ENCODE results near the gene MYL12B.
"Not testable (repeated sequence)": the region's sequence is repeated elsewhere in the genome, so short reads cannot be mapped to it uniquely, and the experiment has no call there.

The MYL12B gene

DNA sequence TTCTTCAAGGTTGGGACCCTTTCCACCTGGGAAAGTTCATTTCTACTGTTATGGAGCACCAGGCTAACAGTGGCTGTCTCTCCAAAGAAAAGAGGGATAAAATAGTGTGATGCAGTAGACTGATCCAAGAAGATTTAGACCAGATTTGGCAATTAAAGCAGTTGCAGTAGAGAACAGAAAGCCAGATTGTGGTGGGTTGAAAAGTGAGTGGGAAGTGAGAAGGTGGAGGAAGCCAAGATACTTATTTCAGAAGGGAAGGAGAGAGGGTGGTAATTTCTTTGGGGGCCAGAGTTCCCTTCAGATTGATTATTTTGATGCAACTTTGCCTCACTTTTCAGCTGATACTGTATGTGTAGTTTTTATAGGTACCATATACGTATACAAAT, 8.0 kb downstream of the MYL12B start:
- in situ Hi-C loops (cut with HindIII; ENCODE audit: low pct_unique_long_range_greater_than_20kb, low sequenced_read_pairs) = no loop called here
- TF ChIP-seq JUND (IDR thresholded peaks at IDR 0.05; ENCODE audit: low read depth) = no peak
- no peak for DNase-seq (ENCODE audit: low read depth in 1 of 2, low spot score in 1 of 2)

DNA sequence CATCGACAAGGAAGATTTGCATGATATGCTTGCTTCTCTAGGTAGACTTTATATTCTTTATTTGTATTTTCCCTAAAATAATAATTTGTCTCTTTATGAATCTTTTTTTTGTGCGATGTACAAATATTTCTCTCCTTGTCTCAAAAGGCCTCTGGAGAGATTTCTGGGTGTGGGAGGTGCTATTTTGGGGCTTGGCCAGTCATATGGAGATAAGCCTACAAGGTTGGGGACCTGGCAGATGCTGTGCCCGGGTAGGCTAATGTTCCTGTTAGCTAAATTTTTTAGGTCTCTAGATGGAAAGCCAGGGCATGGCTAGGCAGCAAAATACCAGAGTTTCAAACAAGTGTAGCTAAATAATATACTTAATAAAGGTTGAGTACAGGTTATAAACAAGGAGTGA, 11.1 kb downstream of the MYL12B start:
- DNase-seq (ENCODE audit: low read depth in 1 of 2, low spot score in 1 of 2) = no peak
- in situ Hi-C loops (cut with HindIII; ENCODE audit: low pct_unique_long_range_greater_than_20kb, low sequenced_read_pairs) = no loop called here
- no peak for TF ChIP-seq JUND (IDR thresholded peaks at IDR 0.05; ENCODE audit: low read depth)

DNA sequence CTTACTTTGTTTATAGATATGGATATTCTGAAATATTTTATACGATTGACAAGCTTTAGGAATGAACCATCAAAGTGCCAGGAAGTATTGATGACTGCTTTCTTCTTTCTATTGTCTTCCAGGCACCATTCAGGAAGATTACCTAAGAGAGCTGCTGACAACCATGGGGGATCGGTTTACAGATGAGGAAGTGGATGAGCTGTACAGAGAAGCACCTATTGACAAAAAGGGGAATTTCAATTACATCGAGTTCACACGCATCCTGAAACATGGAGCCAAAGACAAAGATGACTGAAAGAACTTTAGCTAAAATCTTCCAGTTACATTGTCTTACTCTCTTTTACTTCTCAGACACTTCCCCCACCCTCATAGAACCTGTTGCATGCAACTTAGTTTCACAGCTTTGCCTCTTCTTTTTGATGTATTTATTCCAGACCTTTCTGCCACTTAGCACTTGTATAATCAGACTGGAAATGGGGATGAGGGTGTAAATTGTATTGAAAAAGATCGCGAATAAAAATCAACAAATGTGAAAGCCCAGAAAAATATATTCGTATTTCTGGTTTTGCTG, 15.8 kb downstream of the MYL12B start:
- DNase-seq (ENCODE audit: low read depth in 1 of 2, low spot score in 1 of 2); in situ Hi-C loops (cut with HindIII; ENCODE audit: low pct_unique_long_range_greater_than_20kb, low sequenced_read_pairs): not testable (repeated sequence)

DNA sequence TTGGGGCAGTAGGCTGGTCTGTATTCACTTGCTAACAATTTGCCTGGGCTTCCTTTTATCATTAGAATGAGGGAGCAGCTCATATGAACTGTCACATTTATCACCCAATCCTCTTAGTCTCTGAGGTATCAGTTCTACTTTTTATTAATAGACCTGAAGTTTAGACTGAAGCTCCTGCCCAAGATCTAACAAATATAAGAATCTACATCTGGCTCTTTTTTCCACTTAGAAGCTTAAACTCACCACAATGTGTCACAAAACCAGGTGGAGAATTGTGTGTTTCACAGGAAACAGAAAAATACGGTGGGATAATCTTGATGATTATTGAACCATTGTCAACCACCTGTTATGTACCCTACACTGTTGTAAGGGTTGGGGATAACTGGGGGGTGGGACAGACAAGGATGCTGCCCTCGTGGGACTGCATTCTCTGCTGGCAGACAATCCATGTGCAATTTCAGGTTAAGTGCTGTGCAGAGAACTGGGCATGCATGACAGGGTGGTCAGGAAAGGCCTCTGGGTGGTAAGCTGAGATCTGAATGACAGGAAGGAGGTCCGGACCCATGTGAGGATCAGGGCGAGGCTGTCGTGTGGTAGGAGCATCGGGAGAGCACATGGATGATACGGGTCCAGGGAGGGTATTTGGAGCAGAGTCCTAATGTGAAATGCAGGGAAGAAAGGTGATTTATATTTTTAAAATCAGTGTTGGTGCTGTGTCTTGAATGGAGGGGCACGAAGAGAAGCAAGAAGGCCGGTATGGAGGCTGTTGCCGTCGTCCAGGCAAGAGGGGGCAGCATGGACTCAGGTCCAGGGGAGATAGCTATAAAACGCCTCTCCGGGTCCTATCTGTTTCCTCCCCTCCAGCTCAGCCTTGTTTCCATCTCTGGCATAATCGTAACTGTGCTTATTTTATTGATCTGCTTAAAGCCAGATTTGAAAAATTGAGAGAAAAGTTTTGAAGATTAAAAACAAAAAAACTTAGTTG, 17.6 kb downstream of the MYL12B start:
- TF ChIP-seq JUND (IDR thresholded peaks at IDR 0.05; ENCODE audit: low read depth) = no peak
- in situ Hi-C loops (cut with HindIII; ENCODE audit: low pct_unique_long_range_greater_than_20kb, low sequenced_read_pairs) = no loop called here
- no peak for DNase-seq (ENCODE audit: low read depth in 1 of 2, low spot score in 1 of 2)

DNA sequence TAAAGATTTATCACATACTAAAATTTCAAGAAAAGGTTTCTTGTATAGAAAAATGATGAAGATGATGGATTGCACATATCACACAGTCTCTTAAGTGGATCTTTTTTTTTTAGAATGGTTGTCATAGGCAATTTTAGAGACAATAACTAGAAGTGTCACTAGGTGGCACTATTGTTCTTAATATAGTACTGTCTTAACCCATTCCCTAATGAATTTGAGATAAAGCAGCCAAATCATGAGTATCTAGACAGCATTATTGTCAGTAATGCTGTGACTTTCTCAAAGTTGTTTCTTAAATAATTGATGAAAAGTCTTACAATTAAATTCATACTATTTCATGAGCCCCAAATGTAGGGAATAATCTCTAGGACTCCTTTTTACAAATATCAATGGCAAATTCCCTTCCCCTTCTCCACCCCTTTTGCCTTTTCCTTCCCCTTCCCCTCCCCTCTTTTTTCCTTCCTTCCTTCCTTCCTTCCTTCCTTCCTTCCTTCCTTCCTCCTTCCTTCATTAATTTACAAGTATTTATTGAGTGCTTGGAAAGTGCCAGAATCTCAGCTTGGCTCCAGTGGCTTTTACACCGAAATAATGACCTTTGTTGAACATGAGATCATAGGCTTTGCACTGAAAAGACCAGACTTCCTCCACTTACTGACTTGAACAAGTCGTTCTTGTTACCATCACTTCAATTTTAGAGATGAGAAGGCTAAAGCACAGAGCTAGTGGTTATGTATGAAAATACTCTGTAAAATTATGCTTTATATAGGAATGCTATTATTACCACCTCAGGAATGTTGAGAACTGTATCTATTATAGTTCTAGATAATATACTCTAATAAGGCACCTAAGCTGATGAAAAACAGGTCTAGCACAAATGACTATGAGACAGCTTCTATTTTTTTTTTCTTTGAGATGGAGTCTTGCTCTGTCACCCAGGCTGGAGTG, 19.8 kb downstream of the MYL12B start:
- no peak for TF ChIP-seq JUND (IDR thresholded peaks at IDR 0.05; ENCODE audit: low read depth)
- in situ Hi-C loops (cut with HindIII; ENCODE audit: low pct_unique_long_range_greater_than_20kb, low sequenced_read_pairs) = no loop called here
- peak in 1 of 2 experiments; percentile 76 for DNase-seq (ENCODE audit: low read depth in 1 of 2, low spot score in 1 of 2)

DNA sequence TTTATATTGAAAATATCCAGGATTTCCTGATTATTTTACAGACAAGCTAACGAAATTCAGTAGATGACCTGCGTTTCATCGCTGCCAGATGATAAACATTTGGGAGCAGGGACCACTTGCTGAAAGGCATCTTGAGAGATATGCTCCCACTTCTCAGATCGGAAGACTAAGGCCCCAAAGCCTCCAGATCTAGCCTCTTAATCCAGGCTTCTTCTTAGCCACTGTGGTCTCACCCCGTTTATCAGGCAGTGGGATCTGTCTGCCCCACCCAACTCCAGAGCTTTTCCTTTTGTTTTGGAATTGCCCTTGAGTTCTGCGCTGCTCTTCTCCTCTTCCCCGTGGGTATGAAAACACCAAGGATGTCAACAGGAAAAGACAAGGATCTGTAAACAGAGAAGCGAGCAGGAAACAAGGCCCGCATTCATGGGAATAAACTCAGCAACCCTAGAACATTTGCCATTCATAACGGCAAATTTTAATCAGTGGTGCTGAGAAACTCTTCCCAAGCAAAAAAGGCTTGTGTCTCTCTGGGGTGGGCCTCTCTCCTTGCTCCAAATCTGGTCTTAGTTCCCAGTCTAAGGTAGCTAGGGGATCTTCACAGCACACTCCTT, 21.4 kb downstream of the MYL12B start:
- peak in 1 of 2 experiments; percentile 53 for DNase-seq (ENCODE audit: low read depth in 1 of 2, low spot score in 1 of 2)
- peak; percentile 27; the same call in 1 of the 2 replicates for TF ChIP-seq JUND (IDR thresholded peaks at IDR 0.05; ENCODE audit: low read depth)
- in situ Hi-C loops (cut with HindIII; ENCODE audit: low pct_unique_long_range_greater_than_20kb, low sequenced_read_pairs) = no loop called here

DNA sequence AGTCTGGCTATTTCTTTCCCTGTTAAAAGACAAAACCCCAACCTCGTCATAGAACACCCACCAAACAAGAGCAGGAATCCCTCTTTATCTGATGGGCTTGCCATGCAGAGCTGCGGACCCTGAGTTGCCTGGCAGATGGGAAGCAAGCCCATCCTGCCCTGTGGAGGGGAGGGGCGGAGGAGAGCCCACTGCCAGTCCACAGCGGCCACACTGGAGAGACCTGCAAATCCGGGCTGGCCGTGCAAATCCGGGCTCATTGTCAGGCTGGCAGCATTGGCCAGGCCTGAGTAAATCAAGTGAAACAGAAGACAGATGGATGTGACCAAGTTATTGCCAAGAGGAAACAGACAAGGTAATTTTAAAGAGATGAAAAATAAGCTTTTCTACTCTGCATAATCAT, 22.0 kb downstream of the MYL12B start:
- no peak for TF ChIP-seq JUND (IDR thresholded peaks at IDR 0.05; ENCODE audit: low read depth)
- peak in 1 of 2 experiments; percentile 38 for DNase-seq (ENCODE audit: low read depth in 1 of 2, low spot score in 1 of 2)
- in situ Hi-C loops (cut with HindIII; ENCODE audit: low pct_unique_long_range_greater_than_20kb, low sequenced_read_pairs) = no loop called here

DNA sequence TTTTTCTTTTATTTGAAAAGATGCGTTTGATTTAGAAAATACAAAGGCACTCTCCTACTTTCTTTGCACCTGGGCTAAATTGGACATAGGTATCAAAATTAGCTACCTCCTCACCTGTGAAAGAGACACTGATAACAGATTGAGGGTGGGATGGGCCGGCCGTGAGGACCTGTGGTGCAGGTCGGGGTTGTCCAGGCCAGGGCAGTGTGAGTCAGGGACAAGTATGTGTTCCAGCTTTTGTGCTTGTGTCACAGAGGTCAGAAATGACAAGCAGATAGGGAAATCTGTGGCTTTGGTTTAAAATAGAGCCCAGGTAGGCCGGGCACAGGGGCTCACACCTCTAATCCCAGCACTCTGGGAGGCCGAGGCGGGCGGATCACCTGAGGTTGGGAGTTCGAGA, 22.6 kb downstream of the MYL12B start:
- in situ Hi-C loops (cut with HindIII; ENCODE audit: low pct_unique_long_range_greater_than_20kb, low sequenced_read_pairs) = no loop called here

DNA sequence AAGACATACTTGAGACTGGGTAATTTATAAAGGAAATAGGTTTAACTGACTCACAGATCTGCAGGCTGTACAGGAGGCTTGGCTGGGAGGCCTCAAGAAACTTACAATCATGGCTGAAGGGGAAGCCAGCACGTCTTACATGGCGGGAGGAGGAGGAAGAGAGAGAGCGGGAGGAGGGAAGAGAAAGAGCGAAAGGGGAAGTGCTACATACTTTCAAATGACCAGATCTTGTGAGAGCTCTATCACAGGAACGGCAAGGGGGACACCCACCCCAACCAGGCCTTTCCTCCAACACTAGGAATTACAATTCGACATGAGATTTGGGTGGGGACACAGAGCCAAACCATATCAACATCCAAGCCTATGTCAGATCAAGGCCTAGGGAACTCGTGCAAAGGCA, 24.2 kb downstream of the MYL12B start:
- DNase-seq (ENCODE audit: low read depth in 1 of 2, low spot score in 1 of 2) = no peak
- TF ChIP-seq JUND (IDR thresholded peaks at IDR 0.05; ENCODE audit: low read depth) = no peak
- in situ Hi-C loops (cut with HindIII; ENCODE audit: low pct_unique_long_range_greater_than_20kb, low sequenced_read_pairs) = no loop called here

More for the DNA sequence above, 22.6 kb downstream of the MYL12B start:
- no peak for TF ChIP-seq JUND (IDR thresholded peaks at IDR 0.05; ENCODE audit: low read depth)
- no peak for DNase-seq (ENCODE audit: low read depth in 1 of 2, low spot score in 1 of 2)

DNA sequence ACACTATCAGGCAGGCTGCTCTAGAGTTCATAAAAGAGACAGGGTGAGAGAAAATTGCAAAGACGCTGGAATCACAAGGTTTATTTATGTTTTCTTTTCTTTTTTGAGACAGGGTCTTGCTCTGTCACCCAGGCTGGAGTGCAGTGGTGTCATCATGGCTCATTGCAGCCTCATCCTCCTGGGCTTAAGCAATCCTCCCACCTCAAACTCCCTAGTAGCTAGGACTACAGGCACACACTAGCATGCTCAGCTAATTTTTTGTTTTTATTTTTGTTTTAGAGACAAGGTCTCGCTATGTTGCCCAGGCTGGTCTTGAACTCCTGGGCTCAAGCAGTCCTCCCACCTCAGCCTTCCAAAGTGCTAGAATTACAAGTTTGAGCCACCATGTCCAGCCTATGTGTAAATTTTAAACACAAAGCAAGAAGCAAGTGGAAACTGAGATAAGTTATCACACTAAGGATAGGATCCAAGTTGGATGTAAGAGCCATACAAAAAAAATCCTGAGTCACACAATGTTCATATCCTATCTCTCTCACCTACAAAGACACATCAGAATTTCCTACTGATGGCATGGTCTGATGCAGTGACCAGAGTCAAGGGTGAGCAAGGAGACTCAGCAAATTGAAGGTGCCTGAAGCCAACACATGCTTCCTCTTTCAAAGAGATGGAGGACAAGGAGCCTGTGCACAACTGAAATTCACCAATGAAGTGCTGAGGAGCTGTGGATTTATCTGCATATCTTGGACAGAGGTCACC, 31.4 kb downstream of the MYL12B start:
- no peak for DNase-seq (ENCODE audit: low read depth in 1 of 2, low spot score in 1 of 2)
- in situ Hi-C loops (cut with HindIII; ENCODE audit: low pct_unique_long_range_greater_than_20kb, low sequenced_read_pairs) = no loop called here
- TF ChIP-seq JUND (IDR thresholded peaks at IDR 0.05; ENCODE audit: low read depth) = no peak

DNA sequence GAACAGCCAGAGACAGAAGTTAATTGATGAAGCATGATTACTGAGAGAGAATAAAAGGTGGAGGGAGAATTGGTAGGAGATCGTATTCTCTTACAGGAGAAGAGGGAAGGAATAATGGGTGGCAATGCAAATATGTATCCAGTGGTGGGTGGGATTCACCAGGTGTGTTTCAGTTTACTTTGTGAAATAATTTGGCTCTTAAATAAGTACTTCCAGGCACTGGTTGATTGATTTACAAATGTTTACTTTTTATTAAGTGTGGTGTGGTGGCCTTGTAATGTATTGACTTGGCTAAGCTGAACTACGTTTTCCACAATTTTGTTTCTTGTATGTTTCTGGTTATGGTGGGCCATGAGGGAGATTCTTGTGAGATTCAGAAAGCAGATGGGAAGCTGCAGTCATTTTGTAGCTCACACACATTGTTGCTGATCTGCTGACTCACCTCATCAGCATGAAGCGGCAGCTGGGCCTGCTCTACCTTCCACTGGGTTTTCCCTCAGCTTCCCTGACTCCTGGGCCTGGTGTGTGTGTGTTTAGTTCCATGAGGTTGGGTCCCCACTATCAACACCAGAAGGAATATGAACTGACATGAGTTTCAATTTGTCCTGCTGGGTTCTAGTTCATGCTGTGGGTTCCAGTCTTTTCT, 32.6 kb downstream of the MYL12B start:
- TF ChIP-seq JUND (IDR thresholded peaks at IDR 0.05; ENCODE audit: low read depth) = no peak
- in situ Hi-C loops (cut with HindIII; ENCODE audit: low pct_unique_long_range_greater_than_20kb, low sequenced_read_pairs) = no loop called here
- no peak for DNase-seq (ENCODE audit: low read depth in 1 of 2, low spot score in 1 of 2)

Data from T47D (cell line).